Naive thymus-derived CD4-positive, alpha-beta T cell (primary cell): ENCODE measurements around the gene RTN4IP1. TPM values are rescaled to one million over a fixed set of nuclear protein-coding genes. Genes with fewer than 3 reads are reported as not detected.

Experiments
- ATAC-seq: fragments of 150-1000 bp; cut with Tn5 transposase; 2 replicates; pipeline ENCODE4 v1.10.0; 2021; ENCODE audit warnings: mild to moderate bottlenecking, moderate library complexity
- CTCF ChIA-PET: fragments of 350-600 bp; sonication (Branson Sonifier 250); formaldehyde crosslinking; loops from one replicate; lab custom pipeline; 2021; ENCODE audit warnings: antibody characterized with exemption; lab: Charles Lee
- POLR2A ChIA-PET: fragments of 350-600 bp; sonication (Branson Sonifier 250); formaldehyde crosslinking; loops from one replicate; lab custom pipeline; 2021; ENCODE audit warnings: antibody characterized with exemption, inconsistent platforms; lab: Charles Lee
- DNase-seq, 9 donors: peaks; one replicate each; pipeline versions ENCODE4 v3.0.0 to v3.0.0-alpha.2; 2020 to 2022; ENCODE audit warnings: mixed read lengths in 1 of 9
- H3K27ac ChIP-seq: one replicate; pipeline ENCODE4 v1.7.0; 2013; ENCODE audit warnings: mild to moderate bottlenecking, low read depth, low read length, moderate library complexity
- H3K27me3 ChIP-seq, 2 donors: one replicate each; pipeline ENCODE4 v1.7.0; 2013; ENCODE audit warnings: low read length in 2 of 2, mild to moderate bottlenecking in 2 of 2, moderate library complexity in 2 of 2; ENCODE audit not compliant: control insufficient read depth in 2 of 2, insufficient read depth in 2 of 2
- H3K36me3 ChIP-seq, 3 experiments: 1 replicate in 2 of 3; 2 replicates in 1 of 3; pipeline ENCODE4 v1.7.0; 2013; ENCODE audit warnings: low read length in 3 of 3, mild to moderate bottlenecking in 3 of 3, moderate library complexity in 1 of 3; ENCODE audit not compliant: insufficient read depth in 3 of 3, control insufficient read depth in 2 of 3
- H3K4me1 ChIP-seq, 2 donors: one replicate each; pipeline ENCODE4 v1.7.0; 2013; ENCODE audit warnings: low read length in 2 of 2, mild to moderate bottlenecking in 2 of 2, moderate library complexity in 1 of 2; ENCODE audit not compliant: control insufficient read depth in 2 of 2, insufficient read depth in 2 of 2
- H3K4me3 ChIP-seq: 2 replicates; pipeline ENCODE4 v1.7.0; 2013; ENCODE audit warnings: mild to moderate bottlenecking, low read length
- H3K9me3 ChIP-seq, 3 experiments: 1 replicate in 2 of 3; 2 replicates in 1 of 3; pipeline ENCODE4 v1.7.0; 2013; ENCODE audit warnings: low read length in 3 of 3; ENCODE audit not compliant: control insufficient read depth in 2 of 3
- H3K27ac Mint-ChIP-seq, 9 donors: one replicate each; pipeline ENCODE4 v1.8.0; 2020 to 2022; ENCODE audit warnings: mixed read lengths in 9 of 9, mild to moderate bottlenecking in 8 of 9, moderate library complexity in 5 of 9, inconsistent platforms in 2 of 9
- H3K27me3 Mint-ChIP-seq, 5 donors: one replicate each; pipeline ENCODE4 v1.8.0; 2021 to 2022; ENCODE audit warnings: mixed read lengths in 5 of 5, mild to moderate bottlenecking in 1 of 5
- H3K36me3 Mint-ChIP-seq, 5 donors: one replicate each; pipeline ENCODE4 v1.8.0; 2020 to 2022; ENCODE audit warnings: mixed read lengths in 5 of 5, mild to moderate bottlenecking in 3 of 5, inconsistent platforms in 1 of 5
- H3K4me1 Mint-ChIP-seq, 7 donors: one replicate each; pipeline ENCODE4 v1.8.0; 2020 to 2022; ENCODE audit warnings: mixed read lengths in 7 of 7, mild to moderate bottlenecking in 3 of 7, inconsistent platforms in 1 of 7
- H3K4me3 Mint-ChIP-seq, 10 donors: one replicate each; pipeline ENCODE4 v1.8.0; 2020 to 2022; ENCODE audit warnings: mild to moderate bottlenecking in 10 of 10, mixed read lengths in 10 of 10, moderate library complexity in 6 of 10, inconsistent platforms in 2 of 10
- H3K9me3 Mint-ChIP-seq, 11 donors: one replicate each; pipeline ENCODE4 v1.8.0; 2020 to 2022; ENCODE audit warnings: mixed read lengths in 11 of 11, mild to moderate bottlenecking in 4 of 11, inconsistent platforms in 1 of 11, moderate library complexity in 1 of 11
- intact Hi-C, 2 donors: fragments of 100-400 bp; cut with micrococcal nuclease; formaldehyde crosslinking; loops; one replicate each; pipeline ENCODE4 v1.15.1; 2023
- polyA plus RNA-seq, 2 donors: library from polyadenylated mRNA; unstranded; fragments of 300-500 nt; fragmentation: Illumina TruSeq; gene quantifications; one replicate each; pipeline ENCODE4 v1.2.3, GENCODE V29; 2021
- total RNA-seq, 6 experiments: library from RNA in 5 of 6; stranded (reverse) in 5 of 6; gene quantifications; 1 replicate in 5 of 6; 2 replicates in 1 of 6; pipeline ENCODE4 v1.2.3 and lab custom pipeline; 2021 to 2026

The RTN4IP1 gene, protein sequence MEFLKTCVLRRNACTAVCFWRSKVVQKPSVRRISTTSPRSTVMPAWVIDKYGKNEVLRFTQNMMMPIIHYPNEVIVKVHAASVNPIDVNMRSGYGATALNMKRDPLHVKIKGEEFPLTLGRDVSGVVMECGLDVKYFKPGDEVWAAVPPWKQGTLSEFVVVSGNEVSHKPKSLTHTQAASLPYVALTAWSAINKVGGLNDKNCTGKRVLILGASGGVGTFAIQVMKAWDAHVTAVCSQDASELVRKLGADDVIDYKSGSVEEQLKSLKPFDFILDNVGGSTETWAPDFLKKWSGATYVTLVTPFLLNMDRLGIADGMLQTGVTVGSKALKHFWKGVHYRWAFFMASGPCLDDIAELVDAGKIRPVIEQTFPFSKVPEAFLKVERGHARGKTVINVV
- total RNA-seq, result 1 to 10 TPM; 5.1 to 6.4 (median 5.6) TPM
- polyA plus RNA-seq, result 1 to 10 TPM; 6.9 to 9.4 TPM
- 8.1 reads per million, percentile 32 among the genes with 10 or more reads in this experiment for total RNA-seq (lab: John Stamatoyannopoulos, UW)

GRCh38 chr6:106629103-106629858 is at the start of gene RTN4IP1, which contains the start of gene QRSL1:
Gene RTN4IP1, minus strand, starts transcription at chr6:106629498. Its CDS starts 477 bp downstream, at chr6:106629021.
Gene QRSL1, plus strand, starts transcription at chr6:106629578. Its CDS starts 104 bp downstream, at chr6:106629682.
- DNase-seq, result peak; percentile 67 to 94 (median 90)
- Histone ChIP-seq H3K4me3 (peak within 1 kb of the TSS; percentile 87), H3K9me3 (no peaks in the 10 kb centered on the region), H3K27me3 (no peaks in the 10 kb centered on the region), H3K36me3 (peaks cover 0 to 8% (median 0%) of the 10 kb centered on the region in 3 experiments), H3K27ac (peak within 1 kb of the TSS; percentile 94), H3K4me1 (peaks cover 7 to 13% of the 10 kb centered on the region in 2 donors)
- peaks cover 0 to 2% (median 0%) of the 10 kb centered on the region in 11 donors for H3K9me3 Mint-ChIP-seq
- H3K36me3 Mint-ChIP-seq, result peaks cover 0 to 14% (median 8%) of the 10 kb centered on the region in 5 donors
- ChIA-PET CTCF (no interaction called here), POLR2A (interaction anchor here (1.1 kb wide), 1 partner anchor 11 kb away, joined by 7 read pairs; no protein-coding TSS in a partner anchor)
- H3K27me3 Mint-ChIP-seq, result no peaks in the 10 kb centered on the region
- intact Hi-C loops, result loop anchor here (1.0 to 10.0 kb wide), 15 partner anchors 21 to 1632 kb away; partner anchors contain the start of genes MTRES1 (in 2 of the 2), ATG5 (in 1 of the 2), BEND3 (in 1 of the 2) and PDSS2 (in 1 of the 2)
- H3K27ac Mint-ChIP-seq, result peak within 1 kb of the TSS; percentile 96 to 99 (median 98)
- peaks cover 13 to 67% (median 38%) of the 10 kb centered on the region in 7 donors for H3K4me1 Mint-ChIP-seq
- peak within 1 kb of the TSS; percentile 93 to 100 (median 98) for H3K4me3 Mint-ChIP-seq
- ATAC-seq, result peak; percentile 98

DNA sequence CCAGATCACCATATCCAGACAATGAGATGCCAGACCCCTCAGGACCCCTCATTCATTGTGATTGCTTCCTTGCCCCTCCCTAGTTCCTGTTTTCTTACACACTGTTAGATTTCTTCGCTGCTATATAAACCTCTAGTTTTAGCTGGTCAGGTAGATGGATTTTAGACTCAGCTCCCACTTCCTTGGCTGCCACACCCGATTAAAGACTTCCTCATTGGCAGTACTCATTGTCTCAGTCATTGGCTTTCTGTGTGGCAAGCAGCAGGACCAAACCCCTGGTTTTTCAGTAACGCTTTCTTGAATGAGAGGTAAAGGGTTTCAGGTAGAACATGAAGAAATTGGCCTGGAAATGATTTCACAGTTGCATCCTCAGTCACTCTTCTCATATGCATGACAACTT is 48.0 kb upstream of the RTN4IP1 start:
- DNase-seq (no peak), ATAC-seq (no peak)
- H3K4me1 Mint-ChIP-seq, result no peaks in the 10 kb centered on the region
- CTCF ChIA-PET, result no interaction called here
- Histone ChIP-seq H3K36me3 (no peaks in the 10 kb centered on the region), H3K27me3 (no peaks in the 10 kb centered on the region), H3K4me3 (no peak overlapping the region), H3K9me3 (no peaks in the 10 kb centered on the region), H3K4me1 (no peaks in the 10 kb centered on the region), H3K27ac (no peak overlapping the region)
- no peaks in the 10 kb centered on the region for H3K9me3 Mint-ChIP-seq
- peak overlapping the region in 1 of 9 donors; percentile 36 for H3K27ac Mint-ChIP-seq
- POLR2A ChIA-PET, result no interaction called here
- no peak overlapping the region for H3K4me3 Mint-ChIP-seq
- intact Hi-C loops, result no loop called here
- peaks cover 0 to 3% (median 0%) of the 10 kb centered on the region in 5 donors for H3K27me3 Mint-ChIP-seq
- peaks cover 0 to 14% (median 4%) of the 10 kb centered on the region in 5 donors for H3K36me3 Mint-ChIP-seq

GRCh38 chr6:106674541-106675229 is 45.4 kb upstream of the RTN4IP1 start:
- no peak for DNase-seq
- no peak overlapping the region for H3K27ac Mint-ChIP-seq
- POLR2A ChIA-PET, result no interaction called here
- Histone ChIP-seq H3K36me3 (no peaks in the 10 kb centered on the region), H3K27me3 (no peaks in the 10 kb centered on the region), H3K27ac (no peak overlapping the region), H3K4me1 (no peaks in the 10 kb centered on the region), H3K4me3 (no peak overlapping the region), H3K9me3 (no peaks in the 10 kb centered on the region)
- H3K27me3 Mint-ChIP-seq, result no peaks in the 10 kb centered on the region
- CTCF ChIA-PET, result no interaction called here
- no peak overlapping the region for H3K4me3 Mint-ChIP-seq
- H3K9me3 Mint-ChIP-seq, result no peaks in the 10 kb centered on the region
- intact Hi-C loops, result no loop called here
- no peak for ATAC-seq
- H3K4me1 Mint-ChIP-seq, result no peaks in the 10 kb centered on the region
- peaks cover 0 to 9% (median 0%) of the 10 kb centered on the region in 5 donors for H3K36me3 Mint-ChIP-seq

DNA sequence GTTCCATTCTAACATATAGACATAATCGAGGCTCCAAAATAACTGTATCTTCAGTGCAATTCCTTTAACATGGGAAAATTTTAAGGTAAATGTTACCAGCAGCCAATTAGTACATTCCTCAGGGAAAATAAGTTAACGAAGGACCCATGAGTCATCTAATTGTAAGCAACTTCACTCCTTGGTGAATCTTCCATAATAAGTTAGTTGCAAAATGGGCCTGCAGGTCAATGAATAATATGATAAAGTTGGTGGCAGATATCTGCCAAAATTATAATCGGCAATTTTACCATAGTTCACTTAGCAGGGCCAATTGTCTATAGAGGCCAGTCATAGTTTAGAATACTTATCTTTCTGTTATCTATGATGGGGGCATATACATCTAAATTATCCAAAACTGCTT is 42.4 kb upstream of the RTN4IP1 start:
- H3K27me3 ChIP-seq, result no peaks in the 10 kb centered on the region
- Mint-ChIP-seq H3K4me1 (no peaks in the 10 kb centered on the region), H3K27me3 (no peaks in the 10 kb centered on the region), H3K4me3 (no peak overlapping the region), H3K9me3 (no peaks in the 10 kb centered on the region), H3K27ac (no peak overlapping the region), H3K36me3 (peaks cover 0 to 9% (median 4%) of the 10 kb centered on the region in 5 donors)
- intact Hi-C loops, result no loop called here
- ChIA-PET POLR2A (no interaction called here), CTCF (no interaction called here)
- ATAC-seq (no peak), DNase-seq (no peak)
- H3K36me3 ChIP-seq, result no peaks in the 10 kb centered on the region
- no peaks in the 10 kb centered on the region for H3K9me3 ChIP-seq
- no peaks in the 10 kb centered on the region for H3K4me1 ChIP-seq
- no peak overlapping the region for H3K27ac ChIP-seq
- H3K4me3 ChIP-seq, result no peak overlapping the region

DNA sequence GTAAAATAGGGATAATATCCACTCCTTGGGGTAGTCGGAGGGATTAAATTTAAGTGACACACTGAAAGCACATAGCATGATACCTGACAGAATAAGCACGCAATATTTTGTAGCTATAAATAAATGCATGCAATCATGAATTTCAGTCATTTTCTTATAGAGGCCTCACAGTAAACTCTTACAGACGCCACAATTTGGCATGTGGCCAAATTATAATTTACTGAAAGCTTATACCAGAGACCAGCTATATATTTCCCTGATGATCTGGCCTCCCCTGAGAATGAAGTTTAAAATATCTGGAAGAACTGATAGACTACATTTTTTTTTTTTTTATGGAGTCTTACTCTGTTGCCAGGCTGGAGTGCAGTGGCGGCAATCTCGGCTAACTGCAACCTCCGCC is 40.9 kb upstream of the RTN4IP1 start:
- Histone ChIP-seq H3K27me3 (no peaks in the 10 kb centered on the region), H3K36me3 (peaks cover 0 to under 1% (median 0%) of the 10 kb centered on the region in 3 experiments), H3K9me3 (no peaks in the 10 kb centered on the region), H3K27ac (no peak overlapping the region), H3K4me1 (no peaks in the 10 kb centered on the region), H3K4me3 (no peak overlapping the region)
- no peaks in the 10 kb centered on the region for H3K4me1 Mint-ChIP-seq
- POLR2A ChIA-PET, result interaction anchor here (0.6 kb wide), 1 partner anchor 786 kb away, joined by 3 read pairs; no protein-coding TSS in a partner anchor
- H3K9me3 Mint-ChIP-seq, result no peaks in the 10 kb centered on the region
- intact Hi-C loops, result no loop called here
- no peak for ATAC-seq
- DNase-seq, result no peak
- no peak overlapping the region for H3K4me3 Mint-ChIP-seq
- H3K27me3 Mint-ChIP-seq, result no peaks in the 10 kb centered on the region
- CTCF ChIA-PET, result no interaction called here
- H3K36me3 Mint-ChIP-seq, result peaks cover 2 to 11% (median 9%) of the 10 kb centered on the region in 5 donors
- no peak overlapping the region for H3K27ac Mint-ChIP-seq

GRCh38 chr6:106667022-106667402 is 37.7 kb upstream of the RTN4IP1 start:
- Mint-ChIP-seq H3K4me3 (no peak overlapping the region), H3K4me1 (peaks cover 0 to 8% (median 4%) of the 10 kb centered on the region in 7 donors), H3K36me3 (peaks cover 4 to 39% (median 28%) of the 10 kb centered on the region in 5 donors), H3K27me3 (no peaks in the 10 kb centered on the region), H3K27ac (peak overlapping the region in 1 of 9 donors; percentile 28), H3K9me3 (peaks cover 0 to 2% (median 0%) of the 10 kb centered on the region in 11 donors)
- Histone ChIP-seq H3K4me1 (no peaks in the 10 kb centered on the region), H3K36me3 (peaks cover 0 to 22% (median 11%) of the 10 kb centered on the region in 3 experiments), H3K27ac (no peak overlapping the region), H3K27me3 (no peaks in the 10 kb centered on the region), H3K4me3 (no peak overlapping the region), H3K9me3 (no peaks in the 10 kb centered on the region)
- intact Hi-C loops, result no loop called here
- DNase-seq (no peak), ATAC-seq (no peak)
- ChIA-PET CTCF (no interaction called here), POLR2A (no interaction called here)
